Measurements from ENCODE around the gene TOP2B.

The TOP2B gene

GRCh38 chr3:25674670-25675069 is 10.0 kb upstream of the TOP2B start:
- DNase-seq = no peak

GRCh38 chr3:25673738-25674298 is 9.1 kb upstream of the TOP2B start:
- no peak for DNase-seq

- DNase-seq = no peak
These were observed 891 bp upstream of the TOP2B start for GRCh38 chr3:25665315-25666280.

GRCh38 chr3:25663869-25664811 is 567 bp downstream of the TOP2B start:
- DNase-seq = peak; percentile 85

- DNase-seq = no peak
These were observed 1.3 kb downstream of the TOP2B start for GRCh38 chr3:25663347-25663868.

GRCh38 chr3:25662736-25663320 is 1.9 kb downstream of the TOP2B start:
- no peak for DNase-seq

GRCh38 chr3:25661694-25662437 is 2.8 kb downstream of the TOP2B start:
- DNase-seq = no peak

DNA sequence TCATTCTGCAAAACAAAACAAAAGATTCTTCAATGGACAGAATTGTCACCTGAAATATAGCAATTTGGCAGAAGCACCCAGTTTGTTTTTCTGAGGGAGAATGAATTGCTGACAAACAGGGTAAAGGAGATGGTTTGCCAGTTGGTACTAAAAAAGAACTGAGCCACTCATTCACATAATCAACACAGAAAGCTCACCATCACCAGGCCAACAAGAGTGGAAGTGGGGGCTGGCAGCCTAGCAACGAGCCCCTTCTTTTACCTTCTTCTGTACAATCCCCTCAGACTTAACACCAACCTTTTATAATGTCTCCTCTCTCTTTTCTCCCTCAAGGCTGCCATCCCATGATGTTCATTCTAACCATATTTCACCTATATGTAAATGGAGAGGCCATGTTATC is 5.9 kb downstream of the TOP2B start:
- no peak for DNase-seq

GRCh38 chr3:25657293-25657692 is 7.4 kb downstream of the TOP2B start:
- no peak for DNase-seq

GRCh38 chr3:25655659-25656058 is 9.0 kb downstream of the TOP2B start:
- DNase-seq = no peak

GRCh38 chr3:25654576-25654975 is 10.1 kb downstream of the TOP2B start:
- no peak for DNase-seq

DNA sequence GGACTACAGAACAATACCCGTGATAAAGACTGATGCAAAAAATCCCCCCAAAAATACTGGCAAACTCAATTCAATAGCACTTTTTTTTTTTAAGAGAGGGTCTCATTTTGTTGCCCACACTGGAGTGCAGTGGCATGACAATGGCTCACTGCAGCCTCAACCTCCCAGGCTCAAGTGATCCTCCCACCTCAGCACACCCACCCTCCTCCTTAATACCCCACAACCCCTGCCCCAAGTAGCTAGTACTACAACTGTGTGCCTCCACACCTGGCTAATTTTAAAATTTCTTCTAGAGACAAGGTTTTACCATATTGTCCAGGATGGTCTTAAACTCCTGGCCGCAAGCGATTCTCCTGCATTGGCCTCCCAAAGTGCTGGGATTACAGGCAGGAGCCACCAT is 11.4 kb downstream of the TOP2B start:
- no peak for DNase-seq

DNA sequence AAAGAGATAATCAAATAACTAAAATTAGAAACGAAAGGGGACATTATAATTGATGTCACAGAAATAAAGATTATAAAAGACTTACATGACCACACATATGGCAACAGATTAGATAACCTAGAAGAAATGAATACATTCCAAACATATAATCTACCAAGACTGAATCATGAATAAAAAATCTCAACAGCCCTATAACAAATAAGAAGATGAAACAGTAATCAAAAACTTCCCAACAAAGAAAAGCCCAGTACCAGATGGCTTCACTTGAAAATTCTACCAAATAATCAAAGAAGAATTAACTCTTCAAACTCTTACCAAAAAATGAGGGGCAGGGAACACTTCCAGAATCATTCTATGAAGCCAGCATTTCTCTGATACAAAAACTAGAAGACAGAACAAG is 11.8 kb downstream of the TOP2B start:
- DNase-seq = no peak

GRCh38 chr3:25648925-25649830 is 15.5 kb downstream of the TOP2B start:
- DNase-seq = no peak

DNA sequence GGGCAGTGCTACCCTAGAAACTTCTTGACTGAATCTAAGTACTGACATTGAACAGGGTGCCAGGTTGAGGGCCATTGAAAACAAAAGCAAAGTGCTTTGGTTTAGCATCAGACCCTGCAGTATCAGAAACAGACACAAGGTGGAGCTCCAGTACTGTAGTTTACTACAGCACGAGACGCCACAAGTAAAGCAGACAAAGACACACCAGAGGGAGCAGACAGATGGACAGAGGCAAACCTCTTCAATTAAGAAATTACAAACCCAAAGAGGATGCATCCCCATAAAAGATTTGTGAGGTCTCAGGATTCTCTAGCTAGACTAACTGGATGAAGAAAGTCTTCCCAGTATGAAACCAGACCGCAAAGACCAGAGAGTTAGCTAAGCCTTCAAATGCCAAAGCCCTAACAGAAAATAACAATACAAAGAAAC is 16.6 kb downstream of the TOP2B start:
- peak; percentile 57 for DNase-seq

DNA sequence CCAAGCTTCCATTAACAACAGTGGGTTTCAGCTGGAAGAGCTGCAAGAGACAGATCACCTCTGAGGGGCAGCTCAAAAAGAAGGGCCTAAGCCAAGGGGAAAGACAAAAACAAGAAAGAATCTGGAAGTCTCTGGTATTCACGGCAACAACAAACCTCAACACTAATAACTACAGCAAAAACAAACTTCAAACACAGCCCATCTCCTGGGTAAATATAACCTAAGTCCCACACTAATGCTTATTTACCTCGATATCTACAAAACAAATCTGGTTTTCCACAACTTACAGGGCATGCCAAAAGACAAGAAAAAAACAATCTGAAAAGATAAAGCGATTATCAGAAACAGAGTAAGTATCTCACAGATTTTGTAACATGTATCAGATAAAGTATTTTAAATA is 29.7 kb downstream of the TOP2B start:
- no peak for DNase-seq

GRCh38 chr3:25633919-25634318 is 30.8 kb downstream of the TOP2B start:
- DNase-seq = no peak

- DNase-seq = no peak
These were observed 32.7 kb downstream of the TOP2B start for GRCh38 chr3:25631989-25632388.

- DNase-seq = no peak
These were observed 43.6 kb downstream of the TOP2B start for GRCh38 chr3:25621087-25621486.

GRCh38 chr3:25620493-25620892 is 44.2 kb downstream of the TOP2B start:
- no peak for DNase-seq

- no peak for DNase-seq
These were observed 45.3 kb downstream of the TOP2B start for GRCh38 chr3:25619382-25619781.

Data from right hindlimb (tissue), 1 donor.